HEK293 (cell line): ENCODE measurements around the gene DPF3.

Experiments used
- CTCF ChIA-PET: fragments of 350-600 bp; formaldehyde crosslinking; extraction: SDS; loops from one replicate; lab custom pipeline; 2021; ENCODE audit warnings: antibody characterized with exemption; lab: Yijun Ruan, JAX
- POLR2A ChIA-PET: fragments of 300-600 bp; formaldehyde crosslinking; extraction: SDS; loops from one replicate; lab custom pipeline; 2020; ENCODE audit warnings: antibody characterized with exemption, inconsistent platforms; lab: Yijun Ruan, JAX
- H3K27ac ChIP-seq: fragments of 200-500 bp; sonication (Bioruptor generic); 2 replicates; pipeline ENCODE4 v1.5.1; 2014; ENCODE audit warnings: low read depth, low read length, control low read depth, inconsistent platforms; ENCODE audit errors: extremely low read depth
- H3K36me3 ChIP-seq, 2 experiments: fragments of 200-500 bp in 1 of 2; sonication (Bioruptor generic) in 1 of 2; 1 replicate in 1 of 2; 2 replicates in 1 of 2; pipeline ENCODE4 v1.5.1; 2014 to 2017; ENCODE audit warnings: inconsistent platforms in 2 of 2, low read length in 2 of 2; ENCODE audit not compliant: control insufficient read depth in 2 of 2, insufficient read depth in 1 of 2
- H3K4me1 ChIP-seq: fragments of 200-500 bp; sonication (Bioruptor generic); 2 replicates; pipeline ENCODE4 v1.5.1; 2014; ENCODE audit warnings: mild to moderate bottlenecking, low read length, inconsistent platforms; ENCODE audit not compliant: control insufficient read depth, insufficient read depth
- H3K4me3 ChIP-seq: 2 replicates; pipeline ENCODE4 v1.5.1; 2011; ENCODE audit warnings: low read depth, mild to moderate bottlenecking, control low read depth, low read length, moderate library complexity
- H3K9me3 ChIP-seq: fragments of 200-500 bp; sonication (Bioruptor generic); 2 replicates; pipeline ENCODE4 v1.5.1; 2014; ENCODE audit warnings: low read depth, low read length, inconsistent platforms; ENCODE audit not compliant: control insufficient read depth, insufficient read depth
- HOXD13 ChIP-seq: sonication (generic); formaldehyde crosslinking; IDR thresholded peaks from 2 replicates; pipeline ENCODE4 v1.8.0; 2022; ENCODE audit warnings: missing genetic modification reagents, borderline replicate concordance
- MZF1 ChIP-seq: fragments of 450-650 bp; formaldehyde crosslinking; IDR thresholded peaks from 2 replicates; pipeline ENCODE4 v1.5.1; 2017; ENCODE audit warnings: missing biosample characterization, missing genetic modification characterization, borderline replicate concordance
- PRDM2 ChIP-seq: fragments of 450-650 bp; formaldehyde crosslinking; IDR thresholded peaks from 2 replicates; pipeline ENCODE4 v1.5.1; 2016; ENCODE audit warnings: missing biosample characterization, missing genetic modification characterization, borderline replicate concordance
- TRIM28 ChIP-seq: IDR thresholded peaks from 2 replicates; pipeline ENCODE4 v1.6.1; 2011; ENCODE audit warnings: low read length, control low read depth, borderline replicate concordance
- YY1 ChIP-seq: fragments of 450-650 bp; formaldehyde crosslinking; IDR thresholded peaks from 2 replicates; pipeline ENCODE4 v1.5.1; 2018; ENCODE audit warnings: missing biosample characterization, missing genetic modification characterization
- ZBTB44 ChIP-seq: fragments of 450-650 bp; IDR thresholded peaks from 2 replicates; pipeline ENCODE4 v1.5.1; 2018; ENCODE audit warnings: missing biosample characterization, mild to moderate bottlenecking, missing genetic modification characterization
- ZNF121 ChIP-seq: fragments of 450-650 bp; formaldehyde crosslinking; IDR thresholded peaks from 2 replicates; pipeline ENCODE4 v1.5.1; 2016; ENCODE audit warnings: missing biosample characterization, missing genetic modification characterization
- ZNF155 ChIP-seq: fragments of 450-650 bp; formaldehyde crosslinking; IDR thresholded peaks from 2 replicates; pipeline ENCODE4 v1.5.1; 2016; ENCODE audit warnings: missing biosample characterization, missing genetic modification characterization
- ZNF18 ChIP-seq: fragments of 450-650 bp; formaldehyde crosslinking; IDR thresholded peaks from 2 replicates; pipeline ENCODE4 v1.5.1; 2016; ENCODE audit warnings: missing biosample characterization, missing genetic modification characterization
- ZNF202 ChIP-seq: fragments of 450-650 bp; formaldehyde crosslinking; IDR thresholded peaks from 2 replicates; pipeline ENCODE4 v1.5.1; 2016; ENCODE audit warnings: missing biosample characterization, missing genetic modification characterization, borderline replicate concordance
- ZNF221 ChIP-seq: fragments of 450-650 bp; formaldehyde crosslinking; IDR thresholded peaks from 2 replicates; pipeline ENCODE4 v1.5.1; 2017; ENCODE audit warnings: missing biosample characterization, missing genetic modification characterization, borderline replicate concordance
- ZNF404 ChIP-seq: fragments of 450-650 bp; formaldehyde crosslinking; IDR thresholded peaks from 2 replicates; pipeline ENCODE4 v1.5.1; 2017; ENCODE audit warnings: missing biosample characterization, missing genetic modification characterization
- ZNF580 ChIP-seq: fragments of 450-650 bp; formaldehyde crosslinking; IDR thresholded peaks from 2 replicates; pipeline ENCODE4 v1.5.1; 2016; ENCODE audit warnings: missing biosample characterization, missing genetic modification characterization
- ZNF707 ChIP-seq: fragments of 450-650 bp; formaldehyde crosslinking; IDR thresholded peaks from 2 replicates; pipeline ENCODE4 v1.5.1; 2016; ENCODE audit warnings: missing biosample characterization, missing genetic modification characterization
- TF ChIP-seq, protein P1 (sequence below): fragments of 450-650 bp; formaldehyde crosslinking; IDR thresholded peaks from 2 replicates; pipeline ENCODE4 v1.5.1; 2016; ENCODE audit warnings: missing biosample characterization, missing genetic modification characterization
- TF ChIP-seq, protein P2 (sequence below): fragments of 450-650 bp; formaldehyde crosslinking; IDR thresholded peaks from 2 replicates; pipeline ENCODE4 v1.5.1; 2017; ENCODE audit warnings: missing biosample characterization, missing genetic modification characterization
- TF ChIP-seq, protein P3 (sequence below): fragments of 450-650 bp; formaldehyde crosslinking; IDR thresholded peaks from 2 replicates; pipeline ENCODE4 v1.5.0; 2017; ENCODE audit warnings: missing biosample characterization, missing genetic modification characterization, borderline replicate concordance

DPF3 gene

DNA sequence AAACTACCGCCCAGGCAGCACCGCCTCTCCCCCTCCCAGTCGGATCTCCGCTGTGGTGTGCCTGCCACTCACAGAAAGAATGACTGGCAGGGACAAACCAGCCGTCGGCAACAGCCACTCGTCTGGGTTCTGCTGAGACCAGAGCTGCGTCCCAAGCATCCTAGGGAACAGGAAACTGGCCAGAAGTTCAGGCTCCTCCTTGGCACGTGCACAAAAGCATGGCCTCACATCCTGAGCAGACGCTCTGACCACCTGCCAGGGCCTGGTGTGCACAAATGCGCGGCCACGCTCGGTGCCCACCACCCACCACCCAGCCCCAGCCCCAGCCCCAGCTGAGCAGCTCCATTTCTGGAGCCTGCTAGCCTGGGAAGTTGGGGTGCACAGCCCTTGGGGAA, 214.8 kb downstream of the DPF3 start:
- no peaks in the 10 kb centered on the region for H3K9me3 ChIP-seq
- POLR2A ChIA-PET, result no interaction called here
- CTCF ChIA-PET, result no interaction called here
- no peak overlapping the region for H3K4me3 ChIP-seq
- no peak for TF ChIP-seq ZNF404 (tag by site-specific recombination)
- TF ChIP-seq, protein P1, sequence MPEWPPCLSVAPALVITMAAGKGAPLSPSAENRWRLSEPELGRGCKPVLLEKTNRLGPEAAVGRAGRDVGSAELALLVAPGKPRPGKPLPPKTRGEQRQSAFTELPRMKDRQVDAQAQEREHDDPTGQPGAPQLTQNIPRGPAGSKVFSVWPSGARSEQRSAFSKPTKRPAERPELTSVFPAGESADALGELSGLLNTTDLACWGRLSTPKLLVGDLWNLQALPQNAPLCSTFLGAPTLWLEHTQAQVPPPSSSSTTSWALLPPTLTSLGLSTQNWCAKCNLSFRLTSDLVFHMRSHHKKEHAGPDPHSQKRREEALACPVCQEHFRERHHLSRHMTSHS (tag by site-specific recombination), result no peak
- TF ChIP-seq TRIM28, result no peak
- no peak for TF ChIP-seq ZBTB44 (tag by site-specific recombination)
- TF ChIP-seq ZNF155 (tag by site-specific recombination), result no peak
- TF ChIP-seq ZNF221 (tag by site-specific recombination), result no peak
- TF ChIP-seq YY1 (tag by site-specific recombination), result no peak
- TF ChIP-seq, protein P2, sequence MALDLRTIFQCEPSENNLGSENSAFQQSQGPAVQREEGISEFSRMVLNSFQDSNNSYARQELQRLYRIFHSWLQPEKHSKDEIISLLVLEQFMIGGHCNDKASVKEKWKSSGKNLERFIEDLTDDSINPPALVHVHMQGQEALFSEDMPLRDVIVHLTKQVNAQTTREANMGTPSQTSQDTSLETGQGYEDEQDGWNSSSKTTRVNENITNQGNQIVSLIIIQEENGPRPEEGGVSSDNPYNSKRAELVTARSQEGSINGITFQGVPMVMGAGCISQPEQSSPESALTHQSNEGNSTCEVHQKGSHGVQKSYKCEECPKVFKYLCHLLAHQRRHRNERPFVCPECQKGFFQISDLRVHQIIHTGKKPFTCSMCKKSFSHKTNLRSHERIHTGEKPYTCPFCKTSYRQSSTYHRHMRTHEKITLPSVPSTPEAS (tag by site-specific recombination), result no peak
- TF ChIP-seq ZNF202 (tag by site-specific recombination), result no peak
- no peak for TF ChIP-seq PRDM2 (tag by site-specific recombination)
- no peak for TF ChIP-seq MZF1 (tag by site-specific recombination)
- no peak for TF ChIP-seq HOXD13
- TF ChIP-seq ZNF18 (tag by site-specific recombination), result no peak
- TF ChIP-seq ZNF580 (tag by site-specific recombination), result no peak
- TF ChIP-seq, protein P3, sequence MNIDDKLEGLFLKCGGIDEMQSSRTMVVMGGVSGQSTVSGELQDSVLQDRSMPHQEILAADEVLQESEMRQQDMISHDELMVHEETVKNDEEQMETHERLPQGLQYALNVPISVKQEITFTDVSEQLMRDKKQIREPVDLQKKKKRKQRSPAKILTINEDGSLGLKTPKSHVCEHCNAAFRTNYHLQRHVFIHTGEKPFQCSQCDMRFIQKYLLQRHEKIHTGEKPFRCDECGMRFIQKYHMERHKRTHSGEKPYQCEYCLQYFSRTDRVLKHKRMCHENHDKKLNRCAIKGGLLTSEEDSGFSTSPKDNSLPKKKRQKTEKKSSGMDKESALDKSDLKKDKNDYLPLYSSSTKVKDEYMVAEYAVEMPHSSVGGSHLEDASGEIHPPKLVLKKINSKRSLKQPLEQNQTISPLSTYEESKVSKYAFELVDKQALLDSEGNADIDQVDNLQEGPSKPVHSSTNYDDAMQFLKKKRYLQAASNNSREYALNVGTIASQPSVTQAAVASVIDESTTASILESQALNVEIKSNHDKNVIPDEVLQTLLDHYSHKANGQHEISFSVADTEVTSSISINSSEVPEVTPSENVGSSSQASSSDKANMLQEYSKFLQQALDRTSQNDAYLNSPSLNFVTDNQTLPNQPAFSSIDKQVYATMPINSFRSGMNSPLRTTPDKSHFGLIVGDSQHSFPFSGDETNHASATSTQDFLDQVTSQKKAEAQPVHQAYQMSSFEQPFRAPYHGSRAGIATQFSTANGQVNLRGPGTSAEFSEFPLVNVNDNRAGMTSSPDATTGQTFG, result no peak
- TF ChIP-seq ZNF121, result no peak
- TF ChIP-seq ZNF707 (tag by site-specific recombination), result no peak
- no peaks in the 10 kb centered on the region for H3K36me3 ChIP-seq
- H3K27ac ChIP-seq, result no peak overlapping the region
- no peaks in the 10 kb centered on the region for H3K4me1 ChIP-seq
